GM18867 (cell line): ENCODE results near the gene SOHLH1.

Experiments used
- ATAC-seq: cut with Tn5 transposase; IDR thresholded peaks from one replicate; pipeline ENCODE4 v1.9.1; 2021; ENCODE audit warnings: mild to moderate bottlenecking, moderate library complexity; ENCODE audit not compliant: unreplicated experiment

The SOHLH1 gene

GRCh38 chr9:135699440-135699839, at the start of gene SOHLH1:
Gene SOHLH1 (minus strand): TSS chr9:135699481. CDS start chr9:135699467, 14 bp downstream.
- no peak for ATAC-seq

DNA sequence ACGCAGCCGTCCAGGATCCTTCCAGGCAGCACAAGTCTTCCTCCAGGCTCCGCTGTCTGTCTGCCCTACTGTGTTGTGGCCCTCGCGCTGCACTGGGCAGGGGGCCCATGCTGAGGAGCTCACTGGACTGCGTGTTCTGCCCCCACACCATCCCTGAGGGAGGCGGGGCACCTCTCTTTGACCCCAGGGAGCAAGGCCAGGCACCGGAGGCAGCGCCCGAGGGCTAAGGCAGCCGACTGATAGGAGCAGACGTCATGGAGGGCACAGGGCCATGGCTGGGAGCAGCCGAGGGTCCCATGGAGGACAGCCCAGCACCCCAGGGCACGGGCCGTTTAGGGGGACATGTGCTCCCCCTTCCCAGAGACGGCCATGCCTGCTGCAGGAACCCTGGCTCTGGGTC, 49.4 kb upstream of the SOHLH1 start:
- ATAC-seq, result no peak

GRCh38 chr9:135747311-135747710, 48.0 kb upstream of the SOHLH1 start:
- no peak for ATAC-seq

- ATAC-seq, result no peak
These were observed 47.3 kb upstream of the SOHLH1 start for GRCh38 chr9:135746565-135746964.

- no peak for ATAC-seq
These were observed 46.5 kb upstream of the SOHLH1 start for GRCh38 chr9:135745686-135746324.

DNA sequence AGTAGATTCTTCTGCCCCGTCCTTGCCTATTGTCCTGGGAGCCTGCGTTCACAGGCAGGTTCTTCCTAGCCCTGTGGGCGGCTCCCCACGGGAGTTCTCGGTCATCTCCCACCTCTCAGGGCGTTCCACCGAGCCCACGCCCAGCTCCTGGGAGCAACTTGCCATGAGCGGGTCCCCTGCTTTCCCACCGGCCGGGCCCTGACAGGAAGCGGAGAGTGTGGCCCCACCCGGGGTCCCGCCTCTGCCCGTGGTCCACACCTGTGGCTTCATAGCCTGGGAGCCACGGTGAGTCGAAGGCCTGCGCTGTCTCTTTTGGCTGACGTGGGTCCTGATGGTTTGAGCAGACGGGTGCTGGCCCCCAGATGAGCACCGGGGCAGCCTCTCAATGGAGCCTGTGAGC, 45.9 kb upstream of the SOHLH1 start:
- ATAC-seq, result no peak

- ATAC-seq, result no peak
These were observed 45.2 kb upstream of the SOHLH1 start for GRCh38 chr9:135744333-135745070.

GRCh38 chr9:135743546-135744332, 44.5 kb upstream of the SOHLH1 start:
- ATAC-seq, result no peak

DNA sequence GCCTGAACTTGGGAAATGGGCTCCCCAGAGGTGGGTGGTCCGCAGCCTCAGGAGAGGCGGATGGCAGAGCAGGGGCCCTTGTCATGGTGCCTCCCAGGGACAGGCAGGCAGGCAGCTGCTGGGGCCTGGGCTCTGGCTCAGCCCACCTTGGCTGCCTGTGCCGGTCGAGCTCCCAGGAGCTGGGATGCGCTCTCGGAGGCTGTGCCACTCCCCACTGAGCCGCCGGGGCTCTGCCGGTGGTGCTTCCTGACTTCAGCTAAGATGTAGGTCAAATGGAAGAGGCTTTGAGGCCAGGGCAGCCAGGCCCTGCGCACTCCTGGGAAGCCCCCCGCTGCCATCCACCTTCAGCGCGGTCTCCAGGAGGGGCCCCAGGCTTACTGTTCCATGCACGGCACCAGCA, 43.7 kb upstream of the SOHLH1 start:
- no peak for ATAC-seq

- no peak for ATAC-seq
These were observed 42.3 kb upstream of the SOHLH1 start for GRCh38 chr9:135741276-135742219.

- no peak for ATAC-seq
These were observed 40.3 kb upstream of the SOHLH1 start for GRCh38 chr9:135739271-135740220.

GRCh38 chr9:135737840-135738521, 38.7 kb upstream of the SOHLH1 start:
- ATAC-seq, result no peak

- ATAC-seq, result no peak
These were observed 37.9 kb upstream of the SOHLH1 start for GRCh38 chr9:135736979-135737839.

DNA sequence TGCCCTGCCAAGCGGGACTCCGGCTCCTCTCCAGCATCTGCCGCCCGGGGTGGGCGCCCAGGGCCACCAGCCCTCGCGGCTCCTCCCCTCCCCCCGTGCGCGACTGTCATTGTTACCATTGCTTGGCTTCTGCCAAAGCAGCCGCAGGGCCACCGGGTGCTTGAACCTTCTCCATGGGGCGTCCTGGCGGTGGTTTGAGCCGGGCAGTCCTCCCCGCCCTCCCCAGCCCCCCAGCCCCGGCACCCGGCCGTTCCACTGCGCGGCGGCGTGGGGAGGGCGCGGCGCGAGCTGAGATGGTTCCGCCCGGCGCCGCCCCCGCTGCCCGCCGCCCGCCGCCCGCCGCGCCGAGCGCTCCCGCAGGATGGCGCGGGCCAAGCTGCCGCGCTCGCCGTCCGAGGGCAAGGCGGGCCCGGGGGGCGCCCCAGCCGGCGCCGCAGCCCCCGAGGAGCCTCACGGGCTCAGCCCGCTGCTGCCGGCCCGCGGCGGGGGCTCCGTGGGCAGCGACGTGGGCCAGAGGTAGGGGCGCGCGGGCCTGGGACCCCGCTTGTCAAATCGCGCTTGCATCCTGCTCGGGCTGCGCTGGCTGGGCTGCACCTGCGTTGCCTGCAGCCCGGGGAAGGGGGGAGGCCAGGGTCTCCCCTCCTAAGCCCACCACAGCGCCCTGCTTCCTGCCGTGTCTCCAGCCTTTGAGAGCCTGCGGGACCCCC, 37.1 kb upstream of the SOHLH1 start:
- no peak for ATAC-seq

GRCh38 chr9:135734616-135735144, 35.4 kb upstream of the SOHLH1 start:
- no peak for ATAC-seq

GRCh38 chr9:135732569-135733257, 33.4 kb upstream of the SOHLH1 start:
- ATAC-seq, result no peak

DNA sequence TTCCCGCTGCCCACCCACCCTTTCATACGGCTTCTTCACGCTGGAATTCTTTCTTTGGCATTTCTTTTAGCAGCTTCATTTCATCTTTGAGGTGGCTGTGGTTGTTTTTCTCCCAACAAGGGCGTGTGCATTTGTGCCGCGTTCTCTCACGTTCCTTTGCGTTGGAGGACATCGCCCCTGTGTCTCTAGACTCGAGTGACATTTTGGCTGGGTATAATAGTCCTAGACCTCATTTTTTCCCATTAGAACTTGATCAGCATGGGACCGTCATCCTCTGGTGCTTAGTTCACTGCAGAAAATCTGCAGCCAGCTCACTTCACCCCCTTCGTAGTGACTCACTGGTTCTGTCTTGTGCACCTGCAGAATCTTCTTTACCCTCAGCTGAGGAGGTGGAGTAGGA, 32.2 kb upstream of the SOHLH1 start:
- ATAC-seq, result no peak
